Left cardiac atrium (tissue), 4 donors: ENCODE results near the gene USP5. TPM values are rescaled to one million over a fixed set of nuclear protein-coding genes. Genes with fewer than 3 reads are reported as not detected.

Experiments
- ATAC-seq, 2 donors: fragments of 200-7000 bp; cut with Tn5 transposase; one replicate each; pipeline ENCODE4 v1.9.1; 2020; ENCODE audit warnings: mild to moderate bottlenecking in 2 of 2, moderate library complexity in 2 of 2
- DNase-seq: peaks from one replicate; pipeline ENCODE4 v3.0.0-alpha.2; 2020
- intact Hi-C, 2 donors: fragments of 100-400 bp; cut with DNase I; formaldehyde crosslinking; loops; one replicate each; pipeline versions ENCODE4 v1.14.1 to v1.15.1; 2022 to 2023
- long read RNA-seq: library from polyadenylated mRNA; unstranded; transcript quantifications from one replicate; pipeline ENCODE4 v2.0.0, GENCODE V29; 2021
- total RNA-seq, 2 donors: library from RNA; stranded (reverse); fragmentation: NEBNext Ultra II Directional; extraction: Animal tissue kit (Norgen Biotek cat#: 25700); gene quantifications; one replicate each; pipeline ENCODE4 v1.2.1, GENCODE V29; 2021
- donor health status: DM: no; HTN: yes; CAD: no.
- donor health status: DM: no; HTN: yes; CAD: no; lungs with severe emphysema.
- donor health status: DM: yes; HTN: yes; CAD: no.
- donor health status: Dilated cardiomyopathy.

The USP5 gene, protein sequence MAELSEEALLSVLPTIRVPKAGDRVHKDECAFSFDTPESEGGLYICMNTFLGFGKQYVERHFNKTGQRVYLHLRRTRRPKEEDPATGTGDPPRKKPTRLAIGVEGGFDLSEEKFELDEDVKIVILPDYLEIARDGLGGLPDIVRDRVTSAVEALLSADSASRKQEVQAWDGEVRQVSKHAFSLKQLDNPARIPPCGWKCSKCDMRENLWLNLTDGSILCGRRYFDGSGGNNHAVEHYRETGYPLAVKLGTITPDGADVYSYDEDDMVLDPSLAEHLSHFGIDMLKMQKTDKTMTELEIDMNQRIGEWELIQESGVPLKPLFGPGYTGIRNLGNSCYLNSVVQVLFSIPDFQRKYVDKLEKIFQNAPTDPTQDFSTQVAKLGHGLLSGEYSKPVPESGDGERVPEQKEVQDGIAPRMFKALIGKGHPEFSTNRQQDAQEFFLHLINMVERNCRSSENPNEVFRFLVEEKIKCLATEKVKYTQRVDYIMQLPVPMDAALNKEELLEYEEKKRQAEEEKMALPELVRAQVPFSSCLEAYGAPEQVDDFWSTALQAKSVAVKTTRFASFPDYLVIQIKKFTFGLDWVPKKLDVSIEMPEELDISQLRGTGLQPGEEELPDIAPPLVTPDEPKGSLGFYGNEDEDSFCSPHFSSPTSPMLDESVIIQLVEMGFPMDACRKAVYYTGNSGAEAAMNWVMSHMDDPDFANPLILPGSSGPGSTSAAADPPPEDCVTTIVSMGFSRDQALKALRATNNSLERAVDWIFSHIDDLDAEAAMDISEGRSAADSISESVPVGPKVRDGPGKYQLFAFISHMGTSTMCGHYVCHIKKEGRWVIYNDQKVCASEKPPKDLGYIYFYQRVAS
- 10 to 100 TPM; 63.4 to 65.4 TPM for total RNA-seq
- long read RNA-seq, transcript USP5-201 (20 exons, 3,181 nt): major isoform, 47 of 96 reads
- long read RNA-seq, transcript USP5-202 (20 exons, 3,083 nt): minor isoform, 27 of 96 reads
- long read RNA-seq, partial matches to known transcripts: 16 of 96 reads
- long read RNA-seq, other reads (novel, unspliced or antisense): 6 of 96 reads

DNA sequence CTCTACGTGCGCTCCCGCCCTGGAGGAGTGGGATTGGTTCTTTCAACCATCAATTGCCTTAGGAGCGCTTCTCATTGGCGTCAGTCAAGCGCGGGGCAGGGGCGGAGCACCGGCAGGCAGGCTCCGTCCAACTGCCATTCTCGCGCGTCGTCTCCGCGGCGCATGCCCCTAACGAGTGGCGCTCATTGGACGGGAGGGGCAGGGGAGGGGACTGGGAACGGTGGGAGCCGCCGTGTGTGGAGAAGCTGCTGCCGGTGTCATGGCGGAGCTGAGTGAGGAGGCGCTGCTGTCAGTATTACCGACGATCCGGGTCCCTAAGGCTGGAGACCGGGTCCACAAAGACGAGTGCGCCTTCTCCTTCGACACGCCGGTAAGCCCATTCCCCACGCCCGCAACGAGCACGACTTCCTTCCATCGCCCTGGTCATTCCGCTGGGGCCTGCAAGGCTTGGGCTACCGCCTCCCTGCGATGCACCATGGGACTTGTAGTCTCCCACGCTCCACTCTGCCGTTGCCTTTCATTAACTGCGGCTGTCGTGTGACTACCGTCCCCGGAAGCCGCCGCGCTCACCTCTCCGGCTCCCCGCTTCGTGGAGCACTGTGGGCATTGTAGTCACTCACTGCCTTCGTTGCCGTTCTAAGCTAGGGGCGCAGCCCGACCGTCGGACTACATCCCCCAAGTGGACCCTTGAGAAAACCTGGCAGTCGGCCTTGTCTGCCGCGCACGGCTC lies at the start of gene USP5:
Gene USP5, plus strand, starts transcription at position 230 of the 730 bp plus-strand sequence. Its CDS starts 30 bp downstream, at position 260.
- ATAC-seq (peak; percentile 91 to 93), DNase-seq (peak; percentile 99)
- intact Hi-C loops: no loop called here

DNA sequence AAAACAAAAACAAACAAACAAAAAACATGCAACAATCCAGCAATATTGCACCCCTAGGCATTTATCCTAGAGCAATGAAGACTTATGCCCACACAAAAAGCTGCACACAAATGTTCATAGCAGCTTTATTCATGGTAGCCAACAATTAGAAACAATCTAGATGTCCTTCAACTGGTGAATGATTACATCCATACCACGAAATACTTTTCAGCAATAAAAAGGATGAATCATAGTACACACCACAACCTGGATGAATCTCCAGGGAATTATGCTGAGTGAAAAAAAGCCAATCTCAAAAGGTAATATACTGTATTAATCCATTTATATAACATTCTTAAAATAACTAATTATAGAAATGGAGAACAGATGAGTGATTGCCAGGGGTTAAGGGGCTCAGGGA lies 44.8 kb upstream of the USP5 start:
- DNase-seq (no peak), ATAC-seq (no peak)
- intact Hi-C loops: no loop called here

- intact Hi-C loops: no loop called here
- ATAC-seq: no peak
- DNase-seq: no peak
Observed at GRCh38 chr12:6809056-6809455, 42.9 kb upstream of the USP5 start.

GRCh38 chr12:6810758-6811157 lies 41.2 kb upstream of the USP5 start:
- intact Hi-C loops: no loop called here
- ATAC-seq: no peak
- DNase-seq: no peak

GRCh38 chr12:6813363-6813762 lies 38.6 kb upstream of the USP5 start:
- intact Hi-C loops: no loop called here
- no peak for DNase-seq
- ATAC-seq: no peak

DNA sequence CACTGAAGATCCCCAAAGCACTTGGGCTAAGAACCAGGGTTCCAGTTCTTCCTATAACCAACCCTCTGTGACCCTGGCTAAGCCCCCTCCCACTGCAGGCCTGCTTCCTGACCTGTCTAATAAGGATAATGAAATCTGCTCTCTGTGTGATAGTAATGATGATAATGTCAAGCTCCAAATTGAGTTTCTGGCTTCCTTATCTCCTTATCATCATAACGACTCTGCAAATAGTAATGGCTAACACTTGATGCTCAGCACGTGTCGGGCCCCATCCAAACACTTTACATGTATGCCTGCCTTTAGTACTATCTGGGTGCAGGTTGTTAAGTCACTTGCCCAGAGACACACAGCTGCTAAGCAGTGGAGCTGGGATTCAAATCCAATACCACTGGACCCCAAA lies 35.4 kb upstream of the USP5 start:
- intact Hi-C loops: no loop called here
- ATAC-seq (no peak), DNase-seq (no peak)

DNA sequence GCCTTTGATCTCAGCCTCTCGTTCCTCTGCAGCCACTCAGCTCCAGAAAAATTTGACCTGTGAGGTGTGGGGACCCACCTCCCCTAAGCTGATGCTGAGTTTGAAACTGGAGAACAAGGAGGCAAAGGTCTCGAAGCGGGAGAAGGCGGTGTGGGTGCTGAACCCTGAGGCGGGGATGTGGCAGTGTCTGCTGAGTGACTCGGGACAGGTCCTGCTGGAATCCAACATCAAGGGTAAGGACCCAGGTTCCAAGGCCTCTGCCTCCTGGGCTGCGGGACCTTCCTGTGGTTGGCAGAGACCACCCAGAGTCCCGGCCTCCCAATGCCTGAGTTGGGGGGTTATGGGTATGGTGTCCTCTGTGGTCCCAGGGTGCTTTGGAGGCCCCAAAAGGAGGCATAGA lies 34.9 kb upstream of the USP5 start:
- intact Hi-C loops: no loop called here
- ATAC-seq (no peak), DNase-seq (no peak)

GRCh38 chr12:6817662-6818157 lies 34.2 kb upstream of the USP5 start:
- intact Hi-C loops: no loop called here
- DNase-seq (no peak), ATAC-seq (no peak)

- intact Hi-C loops: no loop called here
- ATAC-seq: no peak
Observed at GRCh38 chr12:6818222-6818621, 33.7 kb upstream of the USP5 start.

DNA sequence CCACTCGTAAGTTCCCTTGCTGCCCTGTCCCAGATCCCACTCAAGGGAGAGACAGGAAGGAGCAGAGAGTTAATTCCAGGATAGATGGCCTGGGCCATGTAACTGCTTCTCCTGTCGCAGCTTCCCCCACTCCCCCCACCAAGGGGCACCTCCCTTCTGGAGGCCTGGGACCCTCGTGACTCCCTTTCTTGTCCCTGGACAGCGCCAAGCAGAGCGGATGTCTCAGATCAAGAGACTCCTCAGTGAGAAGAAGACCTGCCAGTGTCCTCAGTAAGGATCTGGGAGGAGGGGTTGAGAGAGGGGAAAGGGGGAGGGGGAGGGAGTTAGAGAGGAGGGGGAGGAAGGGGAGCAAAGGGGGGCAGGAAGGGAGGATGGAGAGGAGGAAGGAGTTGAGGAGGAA lies 33.3 kb upstream of the USP5 start:
- intact Hi-C loops: no loop called here
- DNase-seq (no peak), ATAC-seq (no peak)

More at GRCh38 chr12:6818222-6818621, 33.7 kb upstream of the USP5 start:
- DNase-seq: no peak

DNA sequence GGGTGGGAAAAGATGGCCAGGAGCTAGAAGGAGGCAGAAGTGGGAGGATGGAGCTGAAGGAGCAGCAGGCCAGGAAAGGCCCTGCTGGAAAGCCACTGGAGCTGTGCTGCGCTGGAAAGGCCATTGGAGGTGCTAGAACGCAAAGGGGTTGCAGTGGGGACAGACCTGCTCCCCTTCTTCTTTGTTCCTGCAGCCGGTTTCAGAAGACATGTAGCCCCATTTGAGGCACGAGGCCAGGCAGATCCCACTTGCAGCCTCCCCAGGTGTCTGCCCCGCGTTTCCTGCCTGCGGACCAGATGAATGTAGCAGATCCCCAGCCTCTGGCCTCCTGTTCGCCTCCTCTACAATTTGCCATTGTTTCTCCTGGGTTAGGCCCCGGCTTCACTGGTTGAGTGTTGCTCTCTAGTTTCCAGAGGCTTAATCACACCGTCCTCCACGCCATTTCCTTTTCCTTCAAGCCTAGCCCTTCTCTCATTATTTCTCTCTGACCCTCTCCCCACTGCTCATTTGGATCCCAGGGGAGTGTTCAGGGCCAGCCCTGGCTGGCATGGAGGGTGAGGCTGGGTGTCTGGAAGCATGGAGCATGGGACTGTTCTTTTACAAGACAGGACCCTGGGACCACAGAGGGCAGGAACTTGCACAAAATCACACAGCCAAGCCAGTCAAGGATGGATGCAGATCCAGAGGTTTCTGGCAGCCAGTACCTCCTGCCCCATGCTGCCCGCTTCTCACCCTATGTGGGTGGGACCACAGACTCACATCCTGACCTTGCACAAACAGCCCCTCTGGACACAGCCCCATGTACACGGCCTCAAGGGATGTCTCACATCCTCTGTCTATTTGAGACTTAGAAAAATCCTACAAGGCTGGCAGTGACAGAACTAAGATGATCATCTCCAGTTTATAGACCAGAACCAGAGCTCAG lies 32.6 kb upstream of the USP5 start:
- DNase-seq: no peak
- no peak for ATAC-seq
- intact Hi-C loops: loop anchor here (10.0 kb wide), 2 partner anchors 65 to 205 kb away; partner anchors contain the start of gene MLF2 (in 1 of the 2)

DNA sequence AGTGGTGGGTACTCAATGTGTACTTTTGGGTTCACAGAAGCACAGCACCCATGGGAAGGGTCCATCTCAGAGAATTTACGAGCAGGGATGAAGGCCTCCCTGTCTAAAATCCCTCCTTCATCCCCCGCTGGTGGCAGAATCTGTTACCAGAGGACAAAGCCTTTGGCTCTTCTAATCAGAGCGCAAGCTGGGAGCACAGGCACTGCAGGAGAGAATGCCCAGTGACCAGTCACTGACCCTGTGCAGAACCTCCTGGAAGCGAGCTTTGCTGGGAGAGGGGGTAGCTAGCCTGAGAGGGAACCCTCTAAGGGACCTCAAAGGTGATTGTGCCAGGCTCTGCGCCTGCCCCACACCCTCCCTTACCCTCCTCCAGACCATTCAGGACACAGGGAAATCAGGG lies 31.8 kb upstream of the USP5 start:
- DNase-seq: no peak
- intact Hi-C loops: loop anchor here (10.0 kb wide), 2 partner anchors 65 to 205 kb away; partner anchors contain the start of gene MLF2 (in 1 of the 2)
- no peak for ATAC-seq

DNA sequence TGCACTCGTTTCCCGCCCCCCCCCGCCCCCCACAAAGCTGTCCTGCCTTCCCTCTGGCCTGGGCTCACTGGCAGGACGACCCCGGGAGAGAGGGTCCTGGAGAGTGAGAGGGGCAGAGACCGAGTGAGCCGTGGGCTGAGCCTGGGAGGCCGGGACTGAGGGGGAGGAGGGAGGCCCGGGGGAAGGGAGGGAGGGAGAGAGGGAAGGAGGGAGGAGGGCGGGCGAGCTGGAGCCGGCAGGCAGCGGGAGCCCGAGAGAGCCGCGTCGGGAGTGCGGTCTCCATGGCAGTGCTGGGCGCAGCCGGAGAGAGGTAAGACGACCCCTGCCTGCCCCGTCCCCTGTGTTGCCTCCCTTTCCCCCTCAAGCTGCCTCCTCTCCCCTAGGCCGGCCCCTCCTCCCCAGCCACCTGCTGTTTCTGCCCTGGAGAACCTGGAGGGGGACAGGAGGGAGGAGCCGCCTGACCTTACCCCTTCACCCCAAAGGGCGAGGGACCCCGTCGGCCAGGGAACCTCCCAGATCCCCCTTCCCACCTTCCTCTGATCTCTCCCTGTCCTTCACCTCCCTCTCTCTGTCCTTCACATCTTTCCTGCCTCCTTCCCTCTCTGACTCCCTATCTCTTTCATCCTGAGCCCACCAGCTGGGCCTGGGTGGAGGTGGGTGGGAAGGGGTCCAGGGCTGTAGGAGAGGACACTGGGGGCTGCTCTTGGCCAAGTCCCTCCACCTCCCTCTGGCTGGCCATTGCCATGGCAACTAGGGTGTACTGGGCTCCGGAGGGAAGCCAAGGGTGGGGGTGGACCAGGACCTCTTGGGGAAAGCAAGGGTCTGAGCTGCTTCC lies 30.1 kb upstream of the USP5 start, which contains the start of gene GPR162:
Gene GPR162, plus strand, starts transcription at position 231 of the 835 bp plus-strand sequence. CDS start 2,078 bp downstream, outside the sequence.
- ATAC-seq (peak; percentile 56 to 64), DNase-seq (peak; percentile 63)
- intact Hi-C loops: loop anchor here (10.0 kb wide), 2 partner anchors 67 to 207 kb away; partner anchors contain the start of gene MLF2 (in 1 of the 2)

DNA sequence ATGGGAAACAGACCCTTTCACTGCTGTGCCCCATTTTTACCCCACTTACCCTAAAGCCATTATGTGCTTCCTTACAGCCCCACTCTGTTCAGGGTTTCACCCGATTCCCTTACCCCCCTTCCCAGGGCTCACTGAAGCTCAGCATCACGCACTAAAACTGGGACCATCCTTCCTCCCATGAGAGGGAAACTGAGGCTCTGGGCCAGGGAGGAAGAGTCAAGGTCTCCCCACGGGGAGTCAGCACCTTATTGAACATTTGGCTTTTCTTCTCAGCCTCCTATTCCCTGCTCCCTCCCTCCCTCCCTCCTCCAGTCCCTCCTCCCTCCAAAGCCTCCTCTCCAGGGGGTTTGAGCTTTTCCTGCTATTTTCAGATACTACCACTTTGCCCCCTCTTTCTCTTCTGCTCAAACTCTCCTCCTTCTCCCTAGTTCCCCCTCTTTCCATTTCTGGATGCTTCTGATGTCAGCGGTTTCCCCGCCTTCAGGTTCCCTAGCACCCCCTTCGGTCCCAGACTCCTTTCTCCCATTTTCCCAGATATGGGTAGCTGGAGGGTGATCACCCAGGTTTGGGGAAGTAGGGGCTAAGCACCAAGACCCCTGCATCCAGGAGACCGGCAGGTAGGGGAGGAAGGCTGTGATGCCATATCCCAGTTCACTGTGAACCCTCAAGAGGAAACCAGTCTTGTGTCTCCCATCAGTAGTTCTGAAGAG lies 29.4 kb upstream of the USP5 start:
- intact Hi-C loops: loop anchor here (10.0 kb wide), 2 partner anchors 68 to 208 kb away; partner anchors contain the start of gene MLF2 (in 1 of the 2)
- no peak for DNase-seq
- no peak for ATAC-seq

DNA sequence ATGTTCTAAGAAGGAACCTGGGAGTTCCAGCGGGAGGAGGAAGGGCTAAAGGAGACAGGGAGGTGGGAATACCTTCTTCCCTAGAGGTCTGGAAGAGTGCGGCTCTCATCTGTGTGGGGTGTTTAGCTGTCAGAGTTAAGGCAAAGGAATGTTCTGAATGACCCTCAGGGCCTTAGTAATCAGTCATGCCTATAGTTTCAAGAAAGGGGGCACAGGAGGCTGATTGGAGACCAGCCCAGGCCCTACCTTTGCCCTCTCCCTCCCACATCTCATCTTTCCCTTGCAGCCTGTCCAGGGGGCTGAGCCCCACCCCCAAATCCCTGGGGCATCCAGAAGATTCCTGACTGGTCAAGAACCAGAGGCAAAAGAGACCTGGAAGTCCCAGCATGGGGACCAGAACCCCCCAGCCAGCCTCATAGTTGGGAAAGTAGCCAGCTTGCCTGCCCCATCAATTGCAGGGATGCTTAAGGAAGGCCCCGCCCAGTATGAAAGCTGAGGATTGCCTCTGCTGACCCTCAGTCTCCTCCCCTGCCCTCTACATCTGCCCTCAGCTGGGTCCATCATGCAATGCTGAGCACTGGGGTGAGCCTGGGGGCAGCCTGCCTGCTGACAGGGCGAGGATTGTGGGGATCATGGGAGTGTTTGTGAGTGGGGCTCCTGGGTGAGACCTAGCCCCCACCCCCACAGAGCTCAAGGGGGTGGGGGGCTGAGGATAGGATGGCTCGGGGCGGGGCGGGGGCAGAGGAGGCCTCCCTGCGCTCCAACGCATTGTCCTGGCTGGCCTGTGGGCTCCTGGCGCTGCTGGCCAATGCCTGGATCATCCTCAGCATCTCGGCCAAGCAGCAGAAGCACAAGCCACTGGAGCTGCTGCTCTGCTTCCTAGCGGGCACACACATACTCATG lies 28.5 kb upstream of the USP5 start:
- DNase-seq: no peak
- no peak for ATAC-seq
- intact Hi-C loops: loop anchor here (10.0 kb wide), 2 partner anchors 69 to 209 kb away; partner anchors contain the start of gene MLF2 (in 1 of the 2)
